GM19328 (cell line): ENCODE results near the gene ANO2.

Experiments
- ATAC-seq: cut with Tn5 transposase; IDR thresholded peaks from one replicate; pipeline ENCODE4 v1.9.1; 2021; ENCODE audit warnings: mild to moderate bottlenecking, moderate library complexity; ENCODE audit not compliant: unreplicated experiment

The ANO2 gene

GRCh38 chr12:5784462-5785130 is 160.5 kb downstream of the ANO2 start:
- no peak for ATAC-seq

GRCh38 chr12:5783289-5783920 is 161.7 kb downstream of the ANO2 start:
- no peak for ATAC-seq

GRCh38 chr12:5780536-5780935 is 164.5 kb downstream of the ANO2 start:
- no peak for ATAC-seq

- no peak for ATAC-seq
Measured at GRCh38 chr12:5779401-5779800, 165.7 kb downstream of the ANO2 start.

- no peak for ATAC-seq
Measured at GRCh38 chr12:5778821-5779220, 166.2 kb downstream of the ANO2 start.

- ATAC-seq = no peak
Measured at GRCh38 chr12:5777451-5777850, 167.6 kb downstream of the ANO2 start.

- ATAC-seq = no peak
Measured at GRCh38 chr12:5776091-5776490, 169.0 kb downstream of the ANO2 start.

- no peak for ATAC-seq
Measured at GRCh38 chr12:5773550-5773949, 171.5 kb downstream of the ANO2 start.

GRCh38 chr12:5771756-5772155 is 173.3 kb downstream of the ANO2 start:
- ATAC-seq = no peak

GRCh38 chr12:5770727-5771126 is 174.3 kb downstream of the ANO2 start:
- ATAC-seq = no peak

- ATAC-seq = no peak
Measured at GRCh38 chr12:5768581-5769196, 176.4 kb downstream of the ANO2 start.

GRCh38 chr12:5768171-5768570 is 176.9 kb downstream of the ANO2 start:
- ATAC-seq = no peak

- ATAC-seq = no peak
Measured at GRCh38 chr12:5758347-5758746, 186.7 kb downstream of the ANO2 start.

GRCh38 chr12:5756338-5756842 is 188.7 kb downstream of the ANO2 start:
- ATAC-seq = no peak

- ATAC-seq = no peak
Measured at GRCh38 chr12:5748027-5748426, 197.0 kb downstream of the ANO2 start.

GRCh38 chr12:5746917-5747316 is 198.1 kb downstream of the ANO2 start:
- ATAC-seq = no peak

GRCh38 chr12:5746036-5746908 is 198.8 kb downstream of the ANO2 start:
- ATAC-seq = no peak

- no peak for ATAC-seq
Measured at GRCh38 chr12:5745251-5745888, 199.7 kb downstream of the ANO2 start.

- no peak for ATAC-seq
Measured at GRCh38 chr12:5742258-5742657, 202.8 kb downstream of the ANO2 start.

- no peak for ATAC-seq
Measured at GRCh38 chr12:5739917-5740316, 205.1 kb downstream of the ANO2 start.

- ATAC-seq = no peak
Measured at GRCh38 chr12:5737778-5738177, 207.3 kb downstream of the ANO2 start.
